DOHH2 (cell line): ENCODE measurements around the gene ELOVL5.

Source experiments
- EZH2phosphoT487 ChIP-seq: fragments of 200-600 bp; sonication (generic); IDR thresholded peaks from 2 replicates; pipeline ENCODE4 v1.6.1; 2017; ENCODE audit warnings: borderline replicate concordance, mild to moderate bottlenecking, antibody characterized with exemption, low read length, moderate library complexity, mixed read lengths
- TF ChIP-seq, protein P1 (sequence below): fragments of 200-600 bp; sonication (generic); IDR thresholded peaks from one replicate; pipeline ENCODE4 v1.5.1; 2014; ENCODE audit warnings: antibody characterized with exemption, mild to moderate bottlenecking, low read depth, low read length; ENCODE audit not compliant: poor library complexity, severe bottlenecking

DNA sequence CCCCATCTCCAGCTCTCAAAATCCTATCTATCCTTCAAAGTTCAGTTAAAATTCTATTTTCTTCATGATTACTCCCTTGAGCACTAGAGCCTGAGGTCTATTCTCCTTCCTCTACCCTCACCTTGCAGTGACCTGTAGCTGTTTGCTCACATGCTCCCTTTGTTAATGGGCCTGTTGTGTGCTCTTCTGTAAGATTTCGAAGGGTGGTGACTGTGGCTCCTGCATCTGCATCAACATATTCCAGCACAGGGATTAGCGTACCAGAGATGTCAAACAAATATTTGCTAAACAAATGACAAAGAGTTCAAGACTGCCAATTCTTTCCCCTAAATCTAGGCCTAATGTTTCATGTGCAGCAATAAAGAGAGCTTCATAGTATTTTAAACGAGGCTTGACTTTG, 69.5 kb downstream of the ELOVL5 start:
- TF ChIP-seq, protein P1, sequence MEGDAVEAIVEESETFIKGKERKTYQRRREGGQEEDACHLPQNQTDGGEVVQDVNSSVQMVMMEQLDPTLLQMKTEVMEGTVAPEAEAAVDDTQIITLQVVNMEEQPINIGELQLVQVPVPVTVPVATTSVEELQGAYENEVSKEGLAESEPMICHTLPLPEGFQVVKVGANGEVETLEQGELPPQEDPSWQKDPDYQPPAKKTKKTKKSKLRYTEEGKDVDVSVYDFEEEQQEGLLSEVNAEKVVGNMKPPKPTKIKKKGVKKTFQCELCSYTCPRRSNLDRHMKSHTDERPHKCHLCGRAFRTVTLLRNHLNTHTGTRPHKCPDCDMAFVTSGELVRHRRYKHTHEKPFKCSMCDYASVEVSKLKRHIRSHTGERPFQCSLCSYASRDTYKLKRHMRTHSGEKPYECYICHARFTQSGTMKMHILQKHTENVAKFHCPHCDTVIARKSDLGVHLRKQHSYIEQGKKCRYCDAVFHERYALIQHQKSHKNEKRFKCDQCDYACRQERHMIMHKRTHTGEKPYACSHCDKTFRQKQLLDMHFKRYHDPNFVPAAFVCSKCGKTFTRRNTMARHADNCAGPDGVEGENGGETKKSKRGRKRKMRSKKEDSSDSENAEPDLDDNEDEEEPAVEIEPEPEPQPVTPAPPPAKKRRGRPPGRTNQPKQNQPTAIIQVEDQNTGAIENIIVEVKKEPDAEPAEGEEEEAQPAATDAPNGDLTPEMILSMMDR = no peak
- TF ChIP-seq EZH2phosphoT487 = no peak
